HG03558 (cell line): ENCODE results near the gene ENTPD6.

Experiments
- ATAC-seq: cut with Tn5 transposase; IDR thresholded peaks from one replicate; pipeline ENCODE4 v1.9.1; 2021; ENCODE audit warnings: moderate number of reproducible peaks; ENCODE audit not compliant: unreplicated experiment; ENCODE audit errors: extremely low read depth

ENTPD6 gene

GRCh38 chr20:25273541-25274358 lies 78.2 kb downstream of the ENTPD6 start:
- ATAC-seq, result no peak

GRCh38 chr20:25274481-25274880 lies 79.0 kb downstream of the ENTPD6 start:
- ATAC-seq, result no peak

DNA sequence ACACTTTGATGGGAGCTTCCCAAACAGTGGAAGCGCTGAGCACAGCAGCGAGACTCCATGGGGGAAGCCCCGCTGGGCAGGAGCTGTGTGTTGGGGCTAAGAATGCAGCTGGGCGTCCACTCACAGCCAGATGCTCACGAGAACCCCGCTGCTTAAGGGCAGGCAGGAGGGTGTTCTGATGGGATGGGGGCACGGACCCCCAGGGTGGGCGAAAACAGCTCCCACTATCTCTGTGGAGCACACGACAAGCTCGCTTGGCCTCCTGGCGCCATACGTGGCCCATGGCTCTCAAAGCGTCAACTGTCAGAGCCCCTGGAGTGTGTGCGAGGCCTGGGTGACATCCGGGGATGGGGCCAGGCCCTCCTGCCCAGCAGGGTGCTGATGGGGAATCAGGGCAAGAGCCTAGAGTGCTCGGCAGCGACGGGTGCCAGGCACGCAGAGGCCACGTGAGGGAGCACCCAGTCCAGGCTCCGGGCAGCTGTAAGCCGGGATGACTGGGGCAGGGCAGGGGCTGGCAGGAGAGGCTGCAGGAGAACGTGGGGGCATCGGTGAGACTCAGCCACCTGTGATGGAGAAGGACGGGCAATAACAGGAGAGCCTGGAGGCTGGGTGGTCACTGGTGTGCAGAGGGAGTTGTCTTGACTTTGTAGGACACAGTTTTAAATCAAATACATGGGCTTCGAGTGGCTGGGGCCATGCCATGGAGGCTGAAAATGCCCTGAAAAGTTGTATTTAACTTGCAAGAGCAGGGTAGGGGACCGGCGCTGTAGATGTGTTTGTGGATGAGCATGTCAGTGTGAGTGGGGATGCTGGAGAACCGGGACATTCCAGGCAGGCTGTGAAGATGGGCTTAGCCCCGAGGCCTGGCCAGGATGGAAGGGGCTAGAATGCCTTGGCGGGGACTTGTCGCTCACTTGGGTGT lies 79.6 kb downstream of the ENTPD6 start:
- no peak for ATAC-seq

DNA sequence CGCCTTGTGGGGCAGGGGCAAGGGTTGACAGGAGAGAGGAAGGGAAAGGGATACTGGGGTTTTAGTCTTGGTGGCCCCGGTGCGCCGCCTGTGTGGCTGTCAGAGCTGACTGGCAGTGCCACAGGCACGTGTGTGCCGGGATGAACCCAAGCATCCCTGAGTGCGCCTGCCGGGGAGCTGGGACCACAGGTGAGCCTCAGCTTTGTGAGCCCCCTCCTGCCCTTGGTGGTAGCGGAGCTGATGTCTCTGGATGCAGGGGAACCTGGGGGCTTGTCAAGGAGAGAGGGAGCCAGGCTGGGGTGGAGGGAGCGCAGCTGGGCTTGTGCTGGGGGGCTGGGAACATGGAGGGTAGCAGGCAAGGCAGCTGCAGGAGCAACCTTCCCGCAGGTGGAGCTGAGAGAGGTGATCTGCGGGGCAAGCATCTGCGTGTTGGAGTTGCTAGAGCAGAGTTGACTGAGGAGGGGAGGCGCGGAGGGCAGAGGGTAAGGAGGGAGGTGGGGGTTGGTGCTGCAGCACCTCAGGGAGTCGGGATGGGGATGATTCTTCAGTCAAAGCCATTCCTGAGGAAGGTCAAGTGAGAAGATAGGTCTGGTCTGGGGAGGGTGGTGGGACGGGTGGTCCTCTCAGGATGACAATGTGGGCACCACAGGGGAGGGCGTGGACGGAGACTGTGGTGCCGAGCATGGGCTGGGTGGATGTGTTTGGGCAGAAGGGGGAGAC lies 80.5 kb downstream of the ENTPD6 start:
- no peak for ATAC-seq
